Keratinocyte (primary cell): ENCODE measurements around the gene ALDH3B2. TPM values are rescaled to one million over a fixed set of nuclear protein-coding genes. Genes with fewer than 3 reads are reported as not detected.

Experiments
- DNase-seq: peaks from one replicate; pipeline ENCODE4 v3.0.0-alpha.2; 2011; ENCODE audit warnings: low read depth, missing footprints, low spot score
- FAIRE-seq: peaks from 2 replicates; lab custom pipeline; 2011; peaks lifted over from hg19 to GRCh38; lab: Jason Lieb, UNC
- H2AFZ ChIP-seq: 2 replicates; pipeline ENCODE4 v1.6.0; 2012; ENCODE audit warnings: low read length, control low read depth, inconsistent platforms; ENCODE audit not compliant: control insufficient read depth
- H3K27ac ChIP-seq: 2 replicates; pipeline ENCODE4 v1.5.1; 2011; ENCODE audit warnings: low read length; ENCODE audit not compliant: control insufficient read depth, insufficient read depth
- H3K27me3 ChIP-seq: 3 replicates; pipeline ENCODE4 v1.6.0; 2011; ENCODE audit warnings: low read length; ENCODE audit not compliant: control insufficient read depth, insufficient read depth; ENCODE audit errors: extremely low read depth
- H3K36me3 ChIP-seq, 2 experiments: 2 replicates in 1 of 2; 3 replicates in 1 of 2; pipeline ENCODE4 v1.5.1; 2011; ENCODE audit warnings: low read length in 2 of 2, mild to moderate bottlenecking in 1 of 2; ENCODE audit not compliant: control insufficient read depth in 2 of 2, insufficient read depth in 2 of 2; ENCODE audit errors: extremely low read depth in 1 of 2
- H3K4me1 ChIP-seq: 3 replicates; pipeline ENCODE4 v1.5.1; 2011; ENCODE audit warnings: low read length; ENCODE audit not compliant: control insufficient read depth, insufficient read depth; ENCODE audit errors: extremely low read depth
- H3K4me2 ChIP-seq: 3 replicates; pipeline ENCODE4 v1.6.0; 2011; ENCODE audit warnings: low read depth, low read length; ENCODE audit not compliant: control insufficient read depth, insufficient read depth; ENCODE audit errors: extremely low read depth
- H3K4me3 ChIP-seq, 3 experiments: fragments of 200-600 bp in 1 of 3; sonication (generic) in 1 of 3; 2 replicates in 2 of 3; 3 replicates in 1 of 3; pipeline ENCODE4 v1.5.1; 2011 to 2016; ENCODE audit warnings: low read length in 3 of 3, mild to moderate bottlenecking in 3 of 3, control low read depth in 2 of 3, inconsistent platforms in 1 of 3, low read depth in 1 of 3, mixed read lengths in 1 of 3, mixed run types in 1 of 3, moderate library complexity in 1 of 3; ENCODE audit not compliant: control insufficient read depth in 2 of 3, insufficient read depth in 2 of 3; ENCODE audit errors: extremely low read depth in 1 of 3
- H3K79me2 ChIP-seq: 2 replicates; pipeline ENCODE4 v1.6.0; 2012; ENCODE audit warnings: low read length; ENCODE audit not compliant: control insufficient read depth, insufficient read depth
- H3K9ac ChIP-seq: 3 replicates; pipeline ENCODE4 v1.6.0; 2011; ENCODE audit warnings: low read length; ENCODE audit not compliant: control insufficient read depth, insufficient read depth; ENCODE audit errors: extremely low read depth
- H3K9me1 ChIP-seq: 3 replicates; pipeline ENCODE4 v1.6.0; 2011; ENCODE audit warnings: low read length; ENCODE audit not compliant: control insufficient read depth, insufficient read depth; ENCODE audit errors: extremely low read depth
- H3K9me3 ChIP-seq: 2 replicates; pipeline ENCODE4 v1.5.1; 2012; ENCODE audit warnings: low read depth, low read length; ENCODE audit not compliant: control insufficient read depth
- H4K20me1 ChIP-seq: 3 replicates; pipeline ENCODE4 v1.6.0; 2011; ENCODE audit warnings: low read length; ENCODE audit not compliant: control insufficient read depth, insufficient read depth; ENCODE audit errors: extremely low read depth
- EZH2 ChIP-seq: IDR thresholded peaks from one replicate; pipeline ENCODE4 v1.6.1; 2012; ENCODE audit warnings: inconsistent platforms, mild to moderate bottlenecking, low read length, moderate library complexity
- dilution Hi-C: fragments of 300-500 bp; cut with MboI; formaldehyde crosslinking; loops from one replicate; pipeline ENCODE4 v1.7.0; 2020; ENCODE audit warnings: low sequenced_read_pairs; ENCODE audit not compliant: extremely low pct_ligation_motif_present
- polyA plus RNA-seq, 5 experiments: library from polyadenylated mRNA; depleted of rRNA in 3 of 5; stranded (reverse) in 3 of 5; stranded (forward) in 1 of 5; unstranded in 1 of 5; fragments of >200 nt; gene quantifications; 1 replicate in 1 of 5; 2 replicates in 3 of 5; 3 replicates in 1 of 5; pipeline versions ENCODE4 v1.2.1 to v1.2.3, GENCODE V29; 2011 to 2012; ENCODE audit warnings: missing spikeins in 2 of 5, low read depth in 1 of 5, low replicate concordance in 1 of 5
- TF ChIP-seq, protein P1 (sequence below), 3 experiments: IDR thresholded peaks in 1 of 3; conservative IDR thresholded peaks in 1 of 3; optimal IDR thresholded peaks in 1 of 3; 2 replicates in 2 of 3; 3 replicates in 1 of 3; pipeline versions ENCODE3 to v1.5.1; 2011; ENCODE audit warnings: low read length in 3 of 3, mild to moderate bottlenecking in 3 of 3, moderate library complexity in 2 of 3, control low read depth in 1 of 3, inconsistent platforms in 1 of 3; ENCODE audit not compliant: insufficient read depth in 2 of 3; ENCODE audit errors: extremely low read depth in 1 of 3

The ALDH3B2 gene
- polyA plus RNA-seq, 1 donor (not counting 4 experiments of a cell fraction or from before 2014, with no cell fraction given): 0.67 TPM

- Histone ChIP-seq H3K36me3 (no peaks in the 10 kb centered on the region), H3K27me3 (no peaks in the 10 kb centered on the region), H3K79me2 (no peaks in the 10 kb centered on the region), H3K9ac (no peak overlapping the region), H3K9me3 (no peaks in the 10 kb centered on the region), H3K27ac (no peak overlapping the region), H3K9me1 (no peaks in the 10 kb centered on the region), H3K4me1 (no peaks in the 10 kb centered on the region), H3K4me2 (no peak overlapping the region), H2AFZ (no peak overlapping the region), H3K4me3 (no peak overlapping the region), H4K20me1 (no peaks in the 10 kb centered on the region)
- FAIRE-seq (no peak), DNase-seq (no peak)
- dilution Hi-C loops: no loop called here
- TF ChIP-seq, protein P1, sequence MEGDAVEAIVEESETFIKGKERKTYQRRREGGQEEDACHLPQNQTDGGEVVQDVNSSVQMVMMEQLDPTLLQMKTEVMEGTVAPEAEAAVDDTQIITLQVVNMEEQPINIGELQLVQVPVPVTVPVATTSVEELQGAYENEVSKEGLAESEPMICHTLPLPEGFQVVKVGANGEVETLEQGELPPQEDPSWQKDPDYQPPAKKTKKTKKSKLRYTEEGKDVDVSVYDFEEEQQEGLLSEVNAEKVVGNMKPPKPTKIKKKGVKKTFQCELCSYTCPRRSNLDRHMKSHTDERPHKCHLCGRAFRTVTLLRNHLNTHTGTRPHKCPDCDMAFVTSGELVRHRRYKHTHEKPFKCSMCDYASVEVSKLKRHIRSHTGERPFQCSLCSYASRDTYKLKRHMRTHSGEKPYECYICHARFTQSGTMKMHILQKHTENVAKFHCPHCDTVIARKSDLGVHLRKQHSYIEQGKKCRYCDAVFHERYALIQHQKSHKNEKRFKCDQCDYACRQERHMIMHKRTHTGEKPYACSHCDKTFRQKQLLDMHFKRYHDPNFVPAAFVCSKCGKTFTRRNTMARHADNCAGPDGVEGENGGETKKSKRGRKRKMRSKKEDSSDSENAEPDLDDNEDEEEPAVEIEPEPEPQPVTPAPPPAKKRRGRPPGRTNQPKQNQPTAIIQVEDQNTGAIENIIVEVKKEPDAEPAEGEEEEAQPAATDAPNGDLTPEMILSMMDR (optimal IDR thresholded peaks at IDR 0.05 in 1 of 3, IDR thresholded peaks at IDR 0.05 in 1 of 3, conservative IDR thresholded peaks at IDR 0.05 in 1 of 3; ENCODE audit: extremely low read depth in 1 of 3, insufficient read depth in 2 of 3, low read length in 3 of 3): peak in 2 of 3 experiments; percentile 22 to 55
- TF ChIP-seq EZH2: no peak
Observed at GRCh38 chr11:67665541-67666302, 8.7 kb downstream of the ALDH3B2 start.

DNA sequence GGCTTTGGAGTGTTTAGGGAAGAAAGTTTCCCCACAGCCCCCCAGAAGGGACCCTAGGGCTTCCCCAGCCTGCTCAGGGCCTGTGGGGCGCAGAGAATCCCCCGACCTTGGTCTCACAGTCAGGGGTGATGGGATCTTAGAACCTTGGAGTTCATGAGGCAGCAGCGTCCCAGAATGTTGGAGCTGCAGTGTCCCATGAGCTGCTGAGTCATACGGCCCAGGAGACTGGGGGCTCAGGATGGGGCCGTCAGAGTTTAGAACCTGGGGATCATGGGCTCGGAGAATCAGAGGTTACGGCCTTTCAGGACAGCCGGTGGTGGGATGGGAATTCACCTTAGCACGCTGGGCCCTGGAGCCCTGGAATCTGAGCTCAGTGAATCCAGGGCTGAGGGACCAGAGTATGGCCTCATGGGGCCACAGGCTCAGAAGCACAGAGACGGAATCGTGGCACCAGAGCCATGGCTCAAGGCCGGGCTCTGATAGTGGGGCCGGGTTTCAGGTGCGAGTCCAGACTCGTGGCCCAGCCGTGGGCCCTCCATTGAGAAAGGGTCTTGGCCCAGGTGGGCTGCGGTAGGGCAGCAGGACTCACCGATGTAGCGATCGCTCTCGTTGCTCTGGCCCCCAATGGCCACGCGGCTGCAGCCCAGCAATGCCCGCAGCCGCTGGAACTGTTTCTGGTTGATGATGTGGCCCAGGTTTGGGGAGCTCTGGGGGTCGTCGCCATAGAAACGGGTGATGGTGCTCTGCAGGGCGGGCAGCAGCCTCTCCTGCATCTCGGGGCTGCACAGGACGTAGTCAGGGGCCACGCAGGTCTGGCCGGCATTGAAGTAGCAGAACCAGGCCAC, 9.5 kb downstream of the ALDH3B2 start:
- Histone ChIP-seq H3K79me2 (no peaks in the 10 kb centered on the region), H3K4me3 (no peak overlapping the region), H3K9ac (no peak overlapping the region), H4K20me1 (no peaks in the 10 kb centered on the region), H3K9me3 (no peaks in the 10 kb centered on the region), H3K4me1 (no peaks in the 10 kb centered on the region), H3K27ac (no peak overlapping the region), H3K36me3 (no peaks in the 10 kb centered on the region), H3K9me1 (no peaks in the 10 kb centered on the region), H2AFZ (no peak overlapping the region), H3K27me3 (no peaks in the 10 kb centered on the region), H3K4me2 (no peak overlapping the region)
- no peak for TF ChIP-seq EZH2
- TF ChIP-seq, protein P1 (optimal IDR thresholded peaks at IDR 0.05 in 1 of 3, IDR thresholded peaks at IDR 0.05 in 1 of 3, conservative IDR thresholded peaks at IDR 0.05 in 1 of 3; ENCODE audit: extremely low read depth in 1 of 3, insufficient read depth in 2 of 3, low read length in 3 of 3): no peak
- FAIRE-seq (no peak), DNase-seq (no peak)
- dilution Hi-C loops: no loop called here
